NCI-H446 treated with DMSO at 0.1 percent for 48 hours (cell line): Measurements from ENCODE around the gene AGAP9.
"Not testable (repeated sequence)": the region's sequence is repeated elsewhere in the genome, so short reads cannot be mapped to it uniquely, and the experiment has no call there.

Experiments used
- DNase-seq: peaks from one replicate; lab custom pipeline; 2025; lab: John Stamatoyannopoulos, UW

Gene AGAP9

DNA sequence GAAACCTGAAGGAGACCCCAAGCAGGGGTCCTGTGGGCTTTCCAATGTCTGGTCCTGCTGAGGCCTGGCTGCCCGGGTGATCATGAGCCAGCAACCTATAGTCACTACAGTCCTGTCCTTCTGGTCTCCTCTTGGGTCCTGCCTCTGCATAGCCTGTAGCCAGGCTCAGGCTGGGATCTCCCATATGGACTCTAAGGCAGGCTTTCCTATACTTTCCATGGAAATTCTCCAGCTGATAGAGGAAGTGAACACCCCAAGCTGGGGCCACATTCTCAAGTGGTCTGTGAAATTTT lies 66.0 kb downstream of the AGAP9 start:
- no peak for DNase-seq

DNA sequence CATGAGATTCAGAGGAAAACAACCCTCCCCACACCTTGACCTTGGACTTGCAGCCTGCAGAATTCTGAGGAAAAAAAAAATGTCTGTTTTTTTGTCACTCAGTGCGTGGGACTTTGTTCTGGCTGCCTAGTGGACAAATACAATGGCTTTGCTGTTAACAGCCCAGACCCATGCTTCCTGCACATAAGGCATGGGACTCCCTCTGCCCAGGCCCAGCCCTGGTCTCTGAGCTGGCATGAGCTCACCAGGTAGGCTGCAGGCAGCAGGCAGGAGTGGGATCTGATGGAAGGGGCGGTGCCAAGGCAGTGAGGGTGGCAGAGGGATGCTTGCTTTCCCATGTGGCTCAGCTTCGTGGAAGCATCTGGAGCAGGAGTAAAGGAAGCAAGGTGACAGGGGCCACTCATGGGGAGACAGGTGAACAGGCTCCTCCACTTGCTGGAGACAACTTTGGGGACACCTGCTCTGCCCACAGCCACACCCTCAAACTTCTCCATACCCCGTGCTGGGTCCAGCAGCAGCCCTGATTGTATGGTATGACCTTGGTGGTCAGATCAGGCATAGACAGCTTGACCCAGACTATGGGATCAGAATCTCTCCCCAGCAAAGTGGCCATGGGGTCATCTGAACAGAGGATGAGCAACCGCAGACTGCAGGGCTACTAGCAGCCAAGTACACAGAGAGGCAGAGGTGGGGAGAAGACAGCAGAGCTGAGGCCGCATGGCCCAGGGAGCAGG lies 66.5 kb downstream of the AGAP9 start:
- no peak for DNase-seq

DNA sequence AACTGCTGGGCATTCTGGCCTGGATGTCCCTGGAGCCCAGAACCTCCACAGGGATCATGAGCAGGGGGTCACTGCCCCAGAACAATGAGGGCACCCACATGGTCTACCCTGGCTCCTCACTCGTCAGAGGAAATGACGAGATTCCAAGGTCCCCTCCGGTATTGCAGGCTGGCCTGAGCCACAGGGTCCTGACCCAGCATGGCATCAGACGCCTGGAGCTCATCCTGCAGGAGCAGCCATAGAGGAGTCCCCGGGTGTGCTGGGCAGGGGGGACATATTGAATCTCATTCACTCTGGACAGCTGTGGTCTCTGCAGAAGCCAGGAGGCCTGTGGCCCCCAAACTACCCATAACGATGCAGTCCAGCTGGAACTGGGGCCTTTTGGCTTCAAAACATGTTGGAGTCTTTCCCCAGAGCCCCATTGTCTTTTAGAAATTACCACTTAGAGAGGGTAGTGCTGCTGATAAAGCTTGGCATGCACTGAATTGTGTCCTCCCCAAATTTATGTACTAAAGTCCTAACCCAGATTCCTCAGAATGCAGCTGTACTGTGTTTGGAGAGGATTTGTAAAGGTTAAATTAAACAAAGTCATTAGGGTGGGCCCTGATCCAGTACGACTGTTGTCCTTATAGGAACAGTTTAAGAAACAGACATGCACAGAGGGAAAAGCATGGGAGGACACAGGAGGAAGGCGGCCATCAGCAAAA lies 67.2 kb downstream of the AGAP9 start:
- DNase-seq = no peak

DNA sequence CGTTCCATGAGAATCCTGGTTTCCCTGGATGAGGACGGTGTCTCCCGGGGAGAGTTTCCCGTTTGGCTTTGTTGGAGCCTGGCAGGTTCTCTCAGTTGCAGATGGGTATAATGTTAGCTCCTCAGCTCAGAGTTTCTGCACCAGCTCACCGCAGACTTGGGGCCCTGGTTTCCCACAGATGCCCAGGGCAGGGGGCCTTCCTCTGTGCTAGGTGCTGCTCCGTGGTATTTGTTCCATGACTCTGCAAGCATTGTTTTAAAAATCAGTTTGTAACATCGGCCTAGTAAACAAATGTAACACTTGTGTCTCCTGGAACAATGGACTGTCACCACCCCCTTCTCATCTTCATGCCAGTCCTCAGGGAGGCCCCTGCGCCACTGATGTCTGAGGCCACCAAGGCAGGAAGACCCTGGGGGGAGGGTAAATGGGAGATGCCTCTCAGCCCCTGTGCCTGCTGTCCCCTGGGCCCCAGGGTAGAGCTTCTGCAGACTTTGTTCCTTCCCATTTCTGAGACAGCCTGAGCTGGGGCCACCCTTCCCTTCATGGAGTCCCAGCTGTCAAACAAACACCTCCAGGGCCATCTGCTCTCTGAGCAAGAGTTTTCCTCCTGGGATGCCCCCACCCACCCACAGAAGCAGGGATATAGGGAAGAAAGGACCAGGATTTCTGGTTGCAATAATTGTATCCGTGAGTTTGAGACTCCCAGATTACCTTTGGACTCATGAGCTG lies 67.9 kb downstream of the AGAP9 start:
- DNase-seq = not testable (repeated sequence)

DNA sequence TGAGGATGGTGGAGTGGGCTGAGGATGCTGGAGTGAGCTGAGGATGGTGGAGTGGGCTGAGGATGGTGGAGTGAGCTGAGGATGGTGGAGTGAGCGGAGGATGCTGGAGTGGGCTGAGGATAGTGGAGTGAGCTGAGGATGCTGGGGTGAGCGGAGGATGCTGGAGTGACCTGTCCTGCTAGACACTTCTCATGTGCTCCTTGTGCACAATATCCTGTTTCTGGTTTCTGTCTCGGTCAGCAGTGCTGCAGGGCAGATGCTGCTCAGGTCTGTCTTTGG lies 68.7 kb downstream of the AGAP9 start:
- no peak for DNase-seq

DNA sequence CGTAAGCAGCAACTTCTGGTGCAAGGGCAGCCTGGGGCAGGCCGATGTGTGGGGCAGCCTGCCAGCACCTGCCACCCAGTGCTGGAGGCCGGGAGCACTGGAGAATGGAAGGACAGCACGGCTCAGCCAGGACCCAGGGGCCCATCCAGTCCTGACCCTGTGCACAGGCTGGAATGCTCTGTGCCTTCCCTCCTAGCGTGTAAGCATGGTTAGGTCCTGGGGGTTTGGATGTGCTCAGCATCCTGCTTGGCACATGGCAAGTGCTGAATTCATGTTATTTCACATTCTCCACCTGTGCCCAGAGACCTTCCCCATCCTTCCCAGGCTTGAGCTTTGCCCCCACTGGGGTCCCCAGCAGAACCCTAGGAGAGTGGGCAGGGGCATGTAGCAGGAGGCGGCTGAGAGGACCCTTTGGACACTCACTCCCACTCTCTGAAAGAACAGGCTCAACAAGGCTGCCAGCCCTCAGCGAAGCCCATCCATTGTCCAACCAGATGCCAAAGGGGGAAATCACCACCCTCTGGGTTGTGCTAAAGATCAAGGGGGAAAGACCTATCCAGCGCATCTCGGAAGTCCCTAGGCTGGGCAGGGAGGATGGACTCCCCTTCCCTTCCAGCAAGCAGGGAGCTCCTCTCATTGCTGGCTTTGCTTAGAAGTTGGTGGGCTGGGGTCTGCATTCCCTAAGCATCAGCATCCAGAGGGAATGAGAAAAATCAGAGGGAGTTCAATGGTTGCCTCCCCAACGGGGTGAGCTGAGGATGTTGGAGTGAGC lies 69.2 kb downstream of the AGAP9 start:
- no peak for DNase-seq

DNA sequence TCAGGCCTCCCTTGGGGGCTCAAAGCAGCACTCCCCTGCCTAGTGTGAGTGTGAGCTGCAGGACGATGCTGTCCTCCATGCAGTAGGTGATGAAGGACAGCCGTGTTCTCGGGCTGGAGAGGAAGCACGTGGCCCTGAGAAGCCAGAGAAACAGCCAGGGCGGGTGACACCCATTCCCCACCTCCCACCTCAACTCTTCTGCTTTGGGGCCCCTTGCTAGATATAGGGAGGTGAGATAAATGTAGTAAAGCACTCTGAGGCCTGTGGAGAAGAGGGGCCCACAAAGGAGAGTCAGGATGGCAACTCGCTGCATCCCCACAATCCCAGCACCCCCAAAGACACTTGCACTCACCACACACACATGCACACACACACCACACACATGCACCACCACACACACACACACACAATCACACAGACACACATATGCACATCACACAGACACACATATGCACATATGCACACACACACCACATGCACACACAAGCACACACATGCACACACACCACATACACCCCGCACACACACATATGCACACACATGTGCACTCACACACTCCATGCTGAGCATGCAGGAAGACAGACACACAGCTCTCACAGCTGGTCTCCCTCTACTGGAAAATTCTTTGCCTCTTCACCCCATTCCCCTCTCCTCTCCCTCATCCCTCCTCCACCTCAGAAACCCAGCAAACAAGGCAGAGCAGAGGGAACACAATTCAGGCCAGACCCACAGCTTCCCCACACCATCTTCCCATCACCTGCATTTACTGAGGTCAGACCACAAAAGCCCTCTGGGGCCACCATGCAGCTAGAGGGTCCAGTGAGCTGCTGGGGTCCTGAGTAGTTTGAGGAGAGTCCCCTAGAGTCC lies 70.1 kb downstream of the AGAP9 start:
- DNase-seq = no peak

DNA sequence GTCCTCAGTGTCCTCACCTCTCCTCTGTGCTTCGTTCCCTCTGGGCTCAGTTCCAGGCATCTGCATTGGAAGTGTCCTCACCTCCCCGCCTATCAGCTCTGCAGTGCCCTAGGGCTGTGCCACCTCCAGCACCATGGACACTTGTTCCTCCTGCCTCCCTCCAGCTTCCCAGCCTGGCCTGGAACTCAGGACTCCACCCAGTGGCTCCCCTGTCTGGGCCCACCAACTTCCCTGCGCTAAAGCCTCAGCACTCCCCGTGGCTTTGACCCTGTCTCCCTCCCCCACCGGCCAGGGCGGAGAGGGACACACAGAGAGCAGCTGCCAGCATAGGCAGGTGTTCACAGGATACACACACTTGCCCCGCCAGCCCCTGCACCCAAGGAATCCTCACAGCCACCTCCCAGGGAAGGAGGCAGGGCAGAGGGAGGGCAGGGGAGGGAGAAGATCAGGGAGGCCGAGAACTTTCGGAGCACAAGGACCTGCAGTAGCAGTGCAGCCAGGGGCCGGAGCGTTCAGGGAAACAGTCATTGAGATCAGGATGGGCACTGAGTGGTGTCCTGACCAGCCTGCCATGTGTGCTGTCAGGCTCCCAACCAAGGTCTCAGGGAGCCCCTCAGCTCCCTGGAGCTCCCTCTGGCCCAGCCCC lies 70.8 kb downstream of the AGAP9 start:
- DNase-seq = no peak

DNA sequence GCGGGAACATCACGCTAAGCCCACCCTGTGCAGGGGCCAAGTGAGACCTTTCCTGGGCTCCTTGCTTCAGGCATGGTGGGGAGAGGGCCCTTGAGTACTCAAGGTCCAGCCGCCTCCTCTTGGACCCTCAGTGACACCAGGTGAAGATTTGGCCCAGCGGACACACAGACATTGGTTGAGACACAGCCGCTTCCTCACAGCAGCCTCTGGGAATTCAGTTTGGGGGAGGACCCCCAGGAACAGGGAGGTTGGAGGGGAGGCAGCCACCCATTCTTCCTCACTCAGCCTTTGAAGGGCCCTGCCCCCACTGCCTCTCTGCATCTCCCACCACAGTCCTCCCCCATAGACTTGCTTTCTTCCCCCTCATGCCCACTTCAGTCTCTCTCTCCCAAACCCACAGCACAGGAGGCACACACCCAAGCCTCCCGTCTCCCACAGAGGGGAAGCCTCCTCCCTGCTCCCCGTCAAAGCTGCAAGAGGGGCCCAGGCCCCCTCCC lies 71.4 kb downstream of the AGAP9 start:
- DNase-seq = no peak
